Measurements from ENCODE around the gene STX18. TPM values are rescaled to one million over a fixed set of nuclear protein-coding genes. Genes with fewer than 3 reads are reported as not detected.
A peak's percentile ranks its signal among the peaks of the same experiment; 100 is the strongest.
"Not testable (repeated sequence)": the region's sequence is repeated elsewhere in the genome, so short reads cannot be mapped to it uniquely, and the experiment has no call there.

STX18 gene
- total RNA-seq, 1 donor from 2014 or later, result 18.2 TPM

GRCh38 chr4:4427121-4427870 is 114.6 kb downstream of the STX18 start:
- no peak for ATAC-seq
- intact Hi-C loops (cut with micrococcal nuclease), result no loop called here
- no peak for DNase-seq

GRCh38 chr4:4426511-4427120 is 115.2 kb downstream of the STX18 start:
- no peak for DNase-seq
- ATAC-seq, result no peak
- intact Hi-C loops (cut with micrococcal nuclease), result no loop called here

- DNase-seq (no peak), ATAC-seq (peak; percentile 82)
- intact Hi-C loops (cut with micrococcal nuclease), result no loop called here
These were observed 116.2 kb downstream of the STX18 start for GRCh38 chr4:4425696-4426095.

DNA sequence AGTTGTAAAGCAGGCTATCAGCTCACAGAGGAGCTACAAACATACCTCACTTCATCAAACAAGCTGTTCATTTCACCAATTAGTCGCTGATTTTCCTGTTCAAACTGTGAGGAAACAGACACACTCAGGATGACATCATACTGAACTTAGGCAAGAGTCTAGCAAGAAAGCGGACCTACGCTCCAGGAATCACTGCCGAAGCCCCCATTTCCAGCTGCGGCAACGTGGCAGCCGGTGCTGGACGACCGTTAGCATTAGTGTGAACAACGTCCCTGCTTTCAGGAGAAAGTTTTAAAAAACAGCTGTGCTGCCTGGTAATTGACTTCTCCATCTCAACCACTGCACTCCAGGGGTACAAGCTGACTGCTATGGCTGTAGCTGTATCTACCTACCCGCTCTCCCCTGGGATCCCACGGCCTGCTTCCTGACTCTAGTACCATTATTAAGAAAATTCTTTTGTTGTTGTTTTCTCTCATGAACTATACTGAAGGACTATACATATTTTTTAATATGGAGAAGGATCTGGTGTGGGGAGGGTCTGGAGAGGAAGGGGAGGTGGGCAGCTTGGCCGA is 116.6 kb downstream of the STX18 start:
- intact Hi-C loops (cut with micrococcal nuclease), result no loop called here
- no peak for ATAC-seq
- DNase-seq, result no peak

DNA sequence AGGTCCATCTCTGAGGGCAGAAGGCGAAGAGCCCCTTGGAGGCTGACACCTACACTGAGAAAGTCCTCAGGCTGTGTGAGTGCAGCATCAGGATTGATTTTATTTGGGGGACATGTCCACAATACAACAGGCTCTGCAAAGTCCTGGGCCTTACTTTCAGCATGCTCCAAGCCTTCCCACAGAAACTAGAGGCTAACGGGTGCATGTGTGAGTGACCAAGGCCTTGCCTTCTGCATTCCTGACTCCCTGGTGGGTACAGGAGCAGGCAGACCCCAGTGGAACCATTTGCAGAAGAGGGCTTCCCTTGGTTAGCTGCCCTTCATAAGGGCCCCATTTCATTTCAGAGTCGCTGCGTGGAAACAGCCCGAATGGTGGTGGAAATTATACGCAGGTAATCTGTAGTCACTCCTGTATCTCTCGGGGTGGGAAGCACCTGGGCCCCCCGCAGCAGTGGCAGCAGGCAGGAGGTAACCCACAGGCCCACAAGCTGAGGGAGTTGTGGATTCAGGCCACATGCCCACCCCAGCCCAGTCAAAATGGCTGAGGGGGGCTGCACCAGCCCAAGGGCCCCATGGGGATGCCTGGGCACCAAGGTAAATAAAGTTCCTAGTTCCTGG is 117.2 kb downstream of the STX18 start:
- DNase-seq, result no peak
- intact Hi-C loops (cut with micrococcal nuclease), result no loop called here

GRCh38 chr4:4423706-4424498 is 117.9 kb downstream of the STX18 start:
- intact Hi-C loops (cut with micrococcal nuclease), result no loop called here
- DNase-seq, result no peak
- ATAC-seq, result no peak

More for the DNA sequence above, 117.2 kb downstream of the STX18 start:
- no peak for ATAC-seq

- DNase-seq (no peak), ATAC-seq (no peak)
- intact Hi-C loops (cut with micrococcal nuclease), result no loop called here
These were observed 118.9 kb downstream of the STX18 start for GRCh38 chr4:4422856-4423499.

DNA sequence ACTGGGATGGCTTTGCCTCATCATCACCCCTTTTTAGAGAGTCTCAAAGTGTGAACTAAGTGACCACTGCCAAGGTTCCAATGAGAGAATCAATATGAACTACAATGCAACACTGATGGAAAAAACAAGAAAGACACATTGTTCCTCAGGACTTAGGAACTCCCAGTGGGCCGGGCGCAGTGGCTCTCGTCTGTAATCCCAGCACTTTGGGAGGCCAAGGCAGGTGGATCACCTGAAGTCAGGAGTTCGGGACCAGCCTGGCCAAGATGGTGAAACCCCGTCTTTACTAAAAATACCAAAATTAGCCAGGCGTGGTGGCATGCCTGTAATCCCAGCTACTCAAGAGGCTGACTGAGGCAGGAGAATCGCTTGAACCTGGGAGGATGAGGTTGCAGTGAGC is 119.7 kb downstream of the STX18 start:
- ATAC-seq; intact Hi-C loops (cut with micrococcal nuclease); DNase-seq: not testable (repeated sequence)

DNA sequence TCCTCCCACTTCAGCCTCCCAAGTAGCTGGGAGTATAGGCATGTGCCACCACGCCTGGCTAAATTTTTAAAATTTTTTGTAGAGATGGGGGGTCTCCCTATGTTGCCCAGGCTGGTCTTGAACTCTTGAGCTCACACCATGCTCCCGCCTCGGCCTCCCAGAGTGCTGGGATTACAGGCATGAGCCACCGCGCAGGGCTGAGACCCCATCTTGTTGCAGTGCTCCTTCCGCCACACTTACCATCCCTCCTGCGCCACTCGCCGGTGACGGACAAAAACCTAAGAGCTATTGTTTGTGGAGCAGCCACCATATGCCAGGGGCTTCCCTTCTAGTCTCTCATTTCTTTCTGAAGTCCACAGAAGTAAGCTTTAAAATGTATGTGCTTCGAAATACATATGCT is 120.5 kb downstream of the STX18 start:
- ATAC-seq, result no peak
- no peak for DNase-seq
- intact Hi-C loops (cut with micrococcal nuclease), result no loop called here

DNA sequence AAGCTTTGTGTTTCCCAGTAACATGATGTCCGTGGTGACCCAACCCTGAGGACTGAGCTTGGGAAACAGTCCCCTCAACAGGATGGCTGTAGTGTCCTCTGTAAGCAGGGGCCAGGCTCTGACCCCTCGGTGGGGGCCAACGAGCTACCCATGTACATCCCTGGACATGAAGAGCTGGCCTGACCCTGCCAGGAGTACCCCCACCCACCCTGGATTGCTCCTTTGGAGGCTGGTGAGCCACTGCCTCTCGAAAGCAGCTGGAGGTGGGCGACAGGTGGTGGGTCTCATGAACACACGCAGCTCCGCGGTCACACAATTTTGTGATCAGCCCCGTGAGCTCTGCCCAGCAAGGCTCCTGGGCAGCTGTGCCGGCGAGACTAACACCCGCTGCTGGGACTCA is 121.4 kb downstream of the STX18 start:
- DNase-seq, result no peak
- intact Hi-C loops (cut with micrococcal nuclease), result no loop called here
- ATAC-seq, result no peak

- DNase-seq (no peak), ATAC-seq (no peak)
- intact Hi-C loops (cut with micrococcal nuclease), result no loop called here
These were observed 122.0 kb downstream of the STX18 start for GRCh38 chr4:4419896-4420295.

DNA sequence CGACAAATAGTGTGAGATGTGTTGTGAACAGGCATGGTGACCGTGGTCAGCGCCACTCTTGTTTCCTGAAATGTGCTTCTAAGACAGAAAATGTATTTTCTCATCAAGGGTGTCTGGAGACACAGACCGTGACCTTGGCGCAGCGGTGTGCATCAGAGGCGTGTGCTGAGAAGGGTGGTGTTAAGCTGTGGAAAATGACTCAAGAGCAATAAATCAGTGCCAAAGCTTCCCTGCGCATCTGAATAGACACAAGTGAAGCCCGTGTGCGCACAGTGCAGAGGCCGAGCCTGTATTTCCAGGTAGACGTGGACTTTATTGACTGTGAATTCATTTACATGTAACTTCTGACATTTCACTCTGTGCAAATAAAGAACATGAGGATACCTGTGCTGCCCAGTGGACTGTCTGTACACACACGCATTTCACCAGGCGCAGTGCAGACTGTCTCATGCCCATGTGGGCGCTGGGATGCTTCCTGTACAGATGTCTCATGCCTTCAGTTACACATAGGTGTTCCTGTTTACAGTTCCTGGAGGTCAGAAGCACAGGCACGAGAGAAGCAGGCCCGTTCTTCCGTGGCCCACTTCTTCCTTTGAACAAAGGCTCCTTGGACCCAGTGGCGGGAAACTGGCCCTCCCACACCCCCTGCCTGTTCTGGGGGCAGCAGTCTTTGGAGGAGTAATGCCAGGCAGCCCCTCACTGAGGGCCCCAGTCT is 123.0 kb downstream of the STX18 start:
- intact Hi-C loops (cut with micrococcal nuclease), result no loop called here
- DNase-seq (no peak), ATAC-seq (no peak)

DNA sequence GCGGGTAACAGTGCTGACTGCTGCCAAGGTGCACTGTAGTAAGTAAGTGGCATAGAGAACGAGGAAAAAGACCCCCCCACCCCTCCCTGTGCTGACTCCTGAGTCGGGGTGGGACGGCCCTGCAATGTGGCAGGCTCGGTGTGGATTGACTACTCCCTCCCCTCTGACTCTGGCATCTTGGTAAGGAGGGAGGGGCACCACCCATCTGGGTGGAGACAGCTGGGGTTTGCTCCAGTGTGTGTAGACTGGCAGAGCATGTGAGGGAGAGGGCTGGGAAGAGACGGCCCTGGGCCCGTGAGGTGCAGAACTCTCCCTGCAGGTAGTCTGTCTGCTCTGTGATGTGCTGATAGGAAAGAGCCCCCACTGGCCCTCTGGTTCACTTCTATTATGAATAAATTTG is 124.0 kb downstream of the STX18 start:
- intact Hi-C loops (cut with micrococcal nuclease), result no loop called here
- ATAC-seq (no peak), DNase-seq (no peak)

DNA sequence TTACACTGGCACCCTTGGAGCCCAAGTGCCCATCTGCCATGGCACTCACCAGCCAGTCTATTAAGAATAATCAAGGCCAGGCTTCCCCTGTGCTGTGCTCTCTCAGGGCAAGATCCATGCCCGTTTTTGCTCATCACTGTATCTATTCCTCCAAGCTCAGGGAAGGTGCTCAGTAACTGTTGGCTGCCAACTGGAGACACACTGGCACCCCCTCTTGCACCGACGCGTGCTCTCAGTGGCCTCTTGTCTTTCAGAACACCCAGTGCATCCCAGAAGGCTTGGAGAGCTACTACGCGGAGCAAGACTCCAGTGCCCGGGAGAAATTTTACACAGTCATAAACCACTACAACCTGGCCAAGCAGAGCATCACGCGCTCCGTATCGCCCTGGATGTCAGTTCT is 124.9 kb downstream of the STX18 start:
- DNase-seq (no peak), ATAC-seq (no peak)
- intact Hi-C loops (cut with micrococcal nuclease), result no loop called here

DNA sequence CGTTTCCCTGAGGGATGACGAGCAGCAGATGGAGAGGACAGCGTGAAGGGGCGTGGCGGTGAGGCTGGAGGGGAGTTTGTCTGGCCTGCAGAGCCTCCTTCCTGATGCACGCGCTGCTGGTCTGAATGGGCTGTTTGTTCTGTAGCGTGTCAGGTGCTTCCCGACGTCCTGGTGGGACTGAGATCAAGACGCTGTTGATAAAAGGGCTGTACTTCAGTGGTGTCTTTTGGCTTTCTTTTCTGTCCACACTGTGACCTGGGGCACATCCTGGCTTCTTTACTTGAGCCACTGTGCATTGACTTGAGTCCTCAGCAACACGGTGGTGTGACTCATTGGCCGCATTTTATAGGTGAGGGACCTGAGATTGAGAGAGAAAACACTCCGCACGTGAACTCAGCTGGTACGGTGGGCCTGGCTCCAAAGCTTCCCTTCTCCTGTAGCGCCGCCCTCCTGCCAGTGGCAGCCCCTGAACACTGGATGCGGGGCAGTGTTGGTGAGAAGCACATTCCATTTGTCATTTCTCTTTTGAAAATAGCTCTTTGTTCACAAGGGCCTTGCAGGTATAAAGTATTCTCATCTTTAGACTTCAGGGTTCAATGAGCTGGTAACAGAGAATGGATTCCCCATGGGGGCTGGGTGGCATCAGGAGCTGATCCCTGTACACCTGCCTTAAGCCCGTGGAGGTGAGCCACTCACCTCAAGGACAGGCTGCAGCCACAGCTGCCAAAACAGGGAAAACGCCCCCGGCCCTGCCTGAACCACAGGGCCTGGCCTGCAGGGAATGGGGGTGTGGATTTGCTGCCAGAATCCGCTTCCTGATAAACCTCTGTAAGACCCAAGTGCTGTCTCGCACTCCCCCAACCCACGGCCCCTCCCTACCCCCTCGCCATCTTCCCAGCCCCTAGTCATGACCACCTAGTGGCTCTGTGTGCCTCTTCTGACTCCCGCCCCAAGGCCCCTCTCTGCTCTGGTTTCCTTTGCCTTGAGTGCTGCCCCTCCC is 125.7 kb downstream of the STX18 start:
- DNase-seq (no peak), ATAC-seq (no peak)
- intact Hi-C loops (cut with micrococcal nuclease), result no loop called here

- DNase-seq (no peak), ATAC-seq (no peak)
- intact Hi-C loops (cut with micrococcal nuclease), result no loop called here
These were observed 126.6 kb downstream of the STX18 start for GRCh38 chr4:4415107-4415805.

GRCh38 chr4:4413806-4414205 is 128.0 kb downstream of the STX18 start:
- ATAC-seq (no peak), DNase-seq (no peak)
- intact Hi-C loops (cut with micrococcal nuclease), result no loop called here

All from left ventricle myocardium superior (tissue), 1 donor.